NCI-H2107 treated with DMSO at 0.1 percent for 48 hours (cell line): Measurements from ENCODE around the gene ENAH.
A peak's percentile ranks its signal among the peaks of the same experiment; 100 is the strongest.
"Not testable (repeated sequence)": the region's sequence is repeated elsewhere in the genome, so short reads cannot be mapped to it uniquely, and the experiment has no call there.

Experiments used
- DNase-seq: peaks from one replicate; lab custom pipeline; 2025; ENCODE audit not compliant: unreplicated experiment; lab: John Stamatoyannopoulos, UW

Gene ENAH

DNA sequence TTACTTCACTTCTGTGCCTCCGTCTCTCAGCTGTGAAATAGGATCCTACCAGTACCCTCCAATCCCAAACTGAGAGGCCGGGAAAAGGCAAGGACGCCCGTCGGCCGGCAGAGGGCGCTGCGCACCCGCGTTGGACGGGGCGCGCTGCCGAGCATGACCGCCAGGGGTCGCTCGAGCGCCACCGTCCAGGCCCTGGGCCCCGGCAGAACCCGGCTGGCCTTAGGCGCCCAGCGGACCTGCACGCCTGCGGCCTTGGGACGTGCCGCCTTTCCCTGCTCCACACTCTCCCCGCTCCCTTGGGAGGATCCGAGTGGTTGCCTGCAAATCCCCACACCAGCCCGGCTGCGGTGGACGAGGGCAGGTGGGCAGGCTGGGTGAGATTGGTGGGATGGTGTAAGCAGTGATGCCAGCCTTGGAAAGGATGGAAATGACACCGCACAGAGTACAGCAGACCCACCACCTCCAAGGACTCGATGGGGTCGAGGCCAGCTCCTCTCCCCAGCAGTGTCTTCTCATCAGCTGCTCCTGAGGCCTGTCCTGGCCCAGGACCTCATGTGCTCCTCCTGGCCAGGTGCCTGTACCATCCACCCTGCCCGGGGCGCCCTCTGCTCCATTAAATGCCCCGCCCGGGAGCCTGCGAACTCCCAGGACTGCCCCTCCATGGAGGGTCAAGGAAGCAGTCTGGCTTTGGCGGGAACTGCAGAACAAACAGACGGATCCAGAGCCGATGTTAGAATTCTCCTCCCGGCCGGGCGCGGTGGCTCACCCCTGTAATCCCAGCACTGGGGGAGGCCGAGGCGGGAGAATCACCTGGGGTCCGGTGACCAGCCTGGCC, 177.7 kb downstream of the ENAH start:
- DNase-seq, result peak; percentile 65

GRCh38 chr1:225474439-225474985, 178.4 kb downstream of the ENAH start:
- DNase-seq, result no peak

- not testable (repeated sequence) for DNase-seq
Measured at GRCh38 chr1:225473676-225474438, 179.1 kb downstream of the ENAH start.

GRCh38 chr1:225473266-225473665, 179.7 kb downstream of the ENAH start:
- DNase-seq, result not testable (repeated sequence)

DNA sequence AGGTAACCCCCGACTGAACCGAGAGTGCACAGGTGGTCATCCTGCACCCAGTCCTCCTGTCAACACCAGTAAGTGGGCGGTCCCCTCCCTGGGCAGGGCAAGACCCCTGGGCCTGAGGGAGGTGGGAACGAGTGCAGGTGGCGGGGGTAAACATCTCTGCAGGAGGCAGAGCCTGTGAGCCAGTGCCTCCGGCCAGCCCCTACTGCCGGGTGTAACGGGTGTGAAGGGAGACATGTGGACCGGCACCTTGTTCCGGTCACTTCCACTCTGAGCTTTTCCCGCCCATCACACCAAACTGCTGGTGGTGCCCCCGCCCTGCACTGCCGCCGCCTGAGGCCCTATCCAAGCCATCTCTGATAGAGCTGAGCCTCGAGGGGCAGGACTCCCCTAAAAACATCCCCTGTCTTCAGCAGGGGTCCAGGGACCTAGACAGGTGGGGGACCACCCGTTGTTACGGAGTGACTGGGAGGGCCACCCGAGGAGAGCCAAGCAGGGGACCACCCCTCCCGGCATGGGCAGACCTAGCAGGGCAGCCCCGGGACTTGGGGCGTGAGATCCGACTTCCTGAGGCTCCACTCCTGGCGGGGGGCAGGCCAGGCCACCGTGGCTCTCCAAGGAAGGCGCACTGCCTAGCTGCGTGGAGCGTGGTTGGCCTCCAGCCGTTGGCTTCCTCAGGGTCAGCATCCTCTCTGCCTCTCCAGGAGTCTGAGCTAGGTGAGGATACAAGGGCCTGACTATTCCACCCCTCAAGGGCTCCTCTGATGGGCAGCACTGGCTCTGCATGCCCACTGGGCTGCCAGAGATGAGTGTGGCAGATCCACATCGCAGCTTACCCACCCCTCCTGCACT, 181.2 kb downstream of the ENAH start:
- DNase-seq, result no peak

- no peak for DNase-seq
Measured at GRCh38 chr1:225471109-225471452, 181.8 kb downstream of the ENAH start.

DNA sequence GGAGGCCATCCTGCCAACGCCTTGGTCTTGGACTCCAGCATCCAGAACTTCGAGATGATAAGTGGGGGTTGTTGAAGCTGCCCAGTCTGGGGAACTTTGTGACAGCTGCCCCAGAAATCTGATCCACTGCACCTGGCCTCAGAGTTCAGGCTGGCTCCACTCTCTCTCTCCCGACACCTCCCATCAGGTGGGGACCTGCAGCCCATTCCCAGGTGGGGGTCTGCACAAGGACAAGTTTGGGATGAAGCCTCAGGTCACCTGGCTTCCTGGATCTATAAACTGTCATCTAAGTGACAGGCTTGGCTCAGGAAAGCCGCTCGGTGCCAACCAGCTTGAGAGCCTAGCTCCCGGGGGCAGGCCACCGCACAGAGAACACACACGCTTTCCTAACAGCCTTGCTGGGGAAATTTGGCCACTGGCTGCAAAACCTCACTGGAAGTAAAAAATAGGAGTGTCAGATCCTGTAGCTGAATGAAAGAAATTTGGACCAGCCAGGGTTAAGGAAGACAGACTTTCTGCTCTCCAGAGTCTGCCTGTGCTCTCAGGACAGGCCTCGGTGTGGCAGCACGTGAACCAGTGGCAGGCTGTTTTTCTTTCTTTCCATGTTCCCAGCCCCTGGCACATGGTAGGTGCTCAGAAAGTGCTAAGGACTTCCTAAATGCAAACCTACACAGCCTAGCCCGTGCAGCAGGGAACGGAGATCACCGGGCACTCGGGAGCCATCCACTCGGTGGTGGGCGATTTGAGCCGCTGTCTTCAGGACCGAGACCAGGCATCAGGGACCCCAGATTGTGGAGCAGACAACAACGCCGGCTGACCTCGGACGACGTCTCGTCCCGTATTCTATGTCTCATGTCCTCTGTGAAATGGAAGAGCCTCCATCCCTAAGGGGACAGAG, 182.5 kb downstream of the ENAH start:
- no peak for DNase-seq

- DNase-seq, result no peak
Measured at GRCh38 chr1:225469051-225469450, 183.9 kb downstream of the ENAH start.

DNA sequence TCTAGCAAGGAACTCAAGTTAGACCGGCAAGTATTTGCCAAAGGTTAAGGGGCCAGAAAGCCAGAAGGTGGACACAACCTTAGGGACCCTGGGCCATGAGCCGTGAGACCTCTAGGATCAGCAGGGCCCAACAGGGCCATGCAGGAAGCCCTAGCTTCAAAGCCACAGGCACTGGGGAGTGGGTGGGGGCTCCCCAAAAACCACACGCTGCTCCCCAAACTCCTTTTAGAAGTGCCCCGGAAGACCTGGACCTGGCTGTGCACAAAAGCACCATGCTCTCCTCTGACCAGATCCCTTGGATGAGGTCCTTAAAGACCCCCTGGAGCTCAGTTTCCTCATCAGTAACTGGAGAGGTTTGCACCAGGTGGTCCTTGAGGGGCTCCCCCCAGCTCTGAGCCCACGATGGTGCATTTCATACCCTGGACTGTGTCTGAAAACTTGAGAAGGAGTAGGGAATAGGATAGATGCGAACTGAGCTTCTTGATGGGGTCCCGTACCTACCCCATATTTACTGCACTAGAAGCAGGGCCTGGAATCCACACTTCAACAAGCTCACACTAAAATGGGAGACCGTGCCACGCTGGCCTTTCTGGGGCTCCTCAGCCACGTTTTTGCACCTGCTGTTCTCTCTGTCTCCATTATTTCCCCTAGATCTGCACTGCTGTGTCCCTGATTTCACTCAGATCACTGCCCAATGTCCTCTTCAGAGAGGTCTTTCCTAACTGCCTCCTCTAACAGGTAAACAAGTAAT, 184.5 kb downstream of the ENAH start:
- no peak for DNase-seq

GRCh38 chr1:225467193-225468020, 185.5 kb downstream of the ENAH start:
- DNase-seq, result no peak

DNA sequence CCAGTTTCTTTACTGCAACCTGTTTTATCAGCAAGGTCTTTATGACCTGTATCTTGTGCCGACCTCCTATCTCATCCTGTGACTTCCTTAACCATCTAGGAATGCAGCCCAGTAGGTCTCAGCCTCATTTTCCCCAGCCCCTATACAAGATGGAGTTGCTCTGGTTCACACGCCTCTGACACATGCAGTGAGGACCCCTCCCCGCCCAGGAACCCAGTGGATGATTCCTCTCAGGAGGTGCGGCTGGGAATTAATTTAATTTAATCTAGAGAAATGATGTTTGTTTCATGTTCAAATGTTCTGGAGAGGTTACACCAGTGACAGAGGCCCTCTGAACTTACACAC, 186.1 kb downstream of the ENAH start:
- no peak for DNase-seq

DNA sequence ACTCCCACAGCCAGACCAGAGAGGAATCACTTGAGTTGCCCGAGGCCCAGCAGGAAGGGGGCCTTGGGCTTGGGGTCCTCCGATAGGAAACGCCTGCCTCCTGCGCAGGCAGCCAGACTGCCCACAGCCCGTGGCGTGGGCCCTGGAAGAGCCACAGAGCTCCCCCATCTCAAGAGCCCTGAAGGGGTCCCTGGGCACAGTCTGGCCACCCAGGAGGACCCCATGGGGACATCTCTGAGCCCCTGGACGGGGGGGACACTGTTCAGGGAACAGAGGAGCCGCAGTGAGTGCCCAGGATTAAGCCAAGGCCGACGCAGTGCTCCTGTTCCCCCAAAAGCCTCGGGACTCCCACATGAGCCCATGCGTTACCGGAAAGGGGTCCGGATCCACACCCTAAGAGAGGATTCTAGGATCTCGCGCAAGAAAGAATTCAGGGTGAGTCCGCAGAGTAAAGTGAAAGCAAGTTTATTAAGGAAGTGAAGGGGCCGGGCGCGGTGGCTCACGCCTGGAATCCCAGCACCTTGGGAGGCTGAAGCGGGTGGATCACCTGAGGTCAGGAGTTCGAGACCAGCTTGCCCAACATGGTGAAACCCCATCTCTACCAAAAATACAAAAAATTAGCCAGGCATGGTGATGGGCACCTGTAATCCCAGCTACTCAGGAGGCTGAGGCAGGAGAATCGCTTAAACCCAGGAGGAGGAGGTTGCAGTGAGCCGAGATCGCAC, 187.0 kb downstream of the ENAH start:
- no peak for DNase-seq

- peak; percentile 81 for DNase-seq
Measured at GRCh38 chr1:225464851-225465792, 187.8 kb downstream of the ENAH start.

DNA sequence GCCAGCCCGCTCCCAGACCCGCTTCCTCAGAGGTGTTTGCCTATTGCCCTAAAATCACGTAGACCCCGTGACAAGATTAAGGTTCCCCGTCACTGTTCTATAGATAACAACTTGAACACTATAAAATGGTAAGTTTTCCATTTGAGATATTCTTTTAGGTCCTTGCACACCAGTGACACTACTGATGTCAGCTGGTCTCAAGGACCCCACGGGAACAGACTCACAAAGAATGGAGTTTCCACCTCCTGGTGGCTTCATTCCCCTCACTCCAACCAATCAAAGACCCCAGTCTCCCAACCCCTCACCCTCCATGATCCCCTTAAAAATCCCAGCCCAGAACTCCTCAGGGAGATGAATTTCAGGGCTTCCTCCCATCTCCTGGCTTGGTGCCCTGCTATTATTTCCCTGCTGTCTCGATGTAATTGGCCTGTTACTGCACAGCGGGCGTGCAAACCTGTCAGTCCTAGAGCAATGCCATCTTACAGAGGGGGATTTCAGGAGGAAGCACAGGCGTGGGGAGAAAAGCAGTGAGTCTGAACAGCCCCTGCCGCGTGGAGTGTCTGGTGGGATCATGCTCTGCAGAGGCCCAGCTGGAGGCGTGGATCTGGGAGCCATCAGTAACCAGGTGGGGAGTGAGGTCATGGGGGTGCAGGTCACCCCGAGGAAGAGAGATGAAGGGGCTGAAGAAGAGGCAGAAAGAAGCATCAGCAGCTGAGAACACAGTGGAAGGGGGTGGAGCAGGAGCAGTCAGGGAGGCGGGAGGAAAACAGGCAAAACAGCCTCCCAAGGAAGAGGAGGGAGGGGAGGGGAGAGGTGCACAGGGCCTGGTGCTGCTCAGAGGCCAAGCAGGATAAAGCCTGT, 190.0 kb downstream of the ENAH start:
- DNase-seq, result peak; percentile 81

DNA sequence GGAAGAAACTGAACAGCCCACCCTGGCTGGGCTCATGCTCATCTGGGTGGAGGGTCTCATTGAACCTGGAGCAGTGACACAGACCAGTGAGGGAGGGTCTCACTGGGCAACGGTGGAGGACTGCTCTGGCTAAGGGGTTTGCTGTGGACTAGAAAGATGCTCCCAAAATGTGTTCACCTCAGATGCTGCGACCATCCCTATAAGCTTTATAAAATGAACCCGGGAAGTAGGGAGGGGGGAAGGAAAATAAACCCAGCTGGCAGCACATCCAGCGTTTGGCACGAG, 190.6 kb downstream of the ENAH start:
- no peak for DNase-seq
